K562 (cell line): ENCODE data around the gene OR51B5. TPM values are rescaled to one million over a fixed set of nuclear protein-coding genes. Genes with fewer than 3 reads are reported as not detected.
"Not testable (repeated sequence)": the region's sequence is repeated elsewhere in the genome, so short reads cannot be mapped to it uniquely, and the experiment has no call there.

Source experiments
- ATAC-seq: fragments of 200-7000 bp; cut with Tn5 transposase; 3 replicates; pipeline ENCODE4 v1.9.1; 2020; ENCODE audit warnings: moderate library complexity
- BruUV-seq: library from RNA; stranded (reverse); fragments of 400-500 nt; replicated peaks from 2 replicates; lab custom pipeline; 2021; lab: Mats Ljungman, UMichigan
- CTCF ChIA-PET: fragments of 300-600 bp; formaldehyde crosslinking; extraction: SDS; loops from one replicate; lab custom pipeline; 2021; ENCODE audit warnings: low intra/inter-chr PET ratio; lab: Yijun Ruan, JAX
- POLR2A ChIA-PET: fragments of 300-600, 350-650 bp; sonication (Branson Sonifier 250); formaldehyde crosslinking; extraction: SDS; loops from one replicate; lab custom pipeline; 2021; ENCODE audit warnings: antibody characterized with exemption, inconsistent platforms; lab: Yijun Ruan, JAX
- DNase-seq, 4 experiments: peaks; one replicate each; pipeline versions ENCODE4 v3.0.0 to v3.0.0-alpha.2; 2011 to 2018; ENCODE audit warnings: low spot score in 3 of 4, mixed read lengths in 3 of 4; ENCODE audit errors: extremely low read depth in 1 of 4
- FAIRE-seq: peaks from 2 replicates; lab custom pipeline; 2011; peaks lifted over from hg19 to GRCh38; lab: Jason Lieb, UNC
- H2AFZ ChIP-seq: 2 replicates; pipeline ENCODE4 v1.6.0; 2011; ENCODE audit warnings: low read depth, low read length, control low read depth, inconsistent platforms
- H3K27ac ChIP-seq: fragments of 200-600 bp; 3 replicates; pipeline ENCODE4 v1.8.0; 2011; ENCODE audit warnings: low read depth, mild to moderate bottlenecking, control low read depth, inconsistent platforms, low read length, moderate library complexity, mixed read lengths; ENCODE audit errors: extremely low read depth
- H3K27me3 ChIP-seq, 2 experiments: fragments of 300-600 bp in 1 of 2; 2 replicates in 1 of 2; 3 replicates in 1 of 2; pipeline versions ENCODE4 v1.6.0 to v1.8.0; 2011; ENCODE audit warnings: inconsistent platforms in 2 of 2, low read length in 2 of 2, mild to moderate bottlenecking in 1 of 2, mixed read lengths in 1 of 2, moderate library complexity in 1 of 2; ENCODE audit not compliant: control insufficient read depth in 2 of 2, insufficient read depth in 2 of 2
- H3K36me3 ChIP-seq: fragments of 300-600 bp; 3 replicates; pipeline ENCODE4 v1.8.0; 2011; ENCODE audit warnings: mild to moderate bottlenecking, low read length, inconsistent platforms; ENCODE audit not compliant: control insufficient read depth, insufficient read depth
- H3K4me1 ChIP-seq, 2 experiments: fragments of 200-600 bp in 1 of 2; replicated peaks in 1 of 2; 2 replicates in 1 of 2; 3 replicates in 1 of 2; pipeline versions ENCODE4 v1.5.1 to v1.8.0; 2011; ENCODE audit warnings: inconsistent platforms in 2 of 2, low read length in 2 of 2, mild to moderate bottlenecking in 1 of 2, mixed read lengths in 1 of 2, moderate library complexity in 1 of 2; ENCODE audit not compliant: control insufficient read depth in 2 of 2, insufficient read depth in 2 of 2
- H3K4me2 ChIP-seq: 2 replicates; pipeline ENCODE4 v1.6.1; 2011; ENCODE audit warnings: low read length, control low read depth, inconsistent platforms, mixed read lengths; ENCODE audit not compliant: insufficient read depth
- H3K4me3 ChIP-seq: fragments of 200-600 bp; sonication (generic), shearing (Covaris generic); 2 replicates; pipeline ENCODE4 v1.5.1; 2016; ENCODE audit warnings: control low read depth, inconsistent platforms
- H3K79me2 ChIP-seq: fragments of 200-600 bp; 3 replicates; pipeline ENCODE4 v1.8.0; 2011; ENCODE audit warnings: low read length, inconsistent platforms; ENCODE audit not compliant: control insufficient read depth, insufficient read depth
- H3K9ac ChIP-seq, 2 experiments: 2 replicates each; pipeline versions ENCODE4 v1.6.0 to v1.6.1; 2011; ENCODE audit warnings: low read depth in 2 of 2, low read length in 2 of 2, control low read depth in 1 of 2, inconsistent platforms in 1 of 2, mild to moderate bottlenecking in 1 of 2, mixed read lengths in 1 of 2; ENCODE audit not compliant: insufficient read depth in 1 of 2
- H3K9me1 ChIP-seq: one replicate; pipeline ENCODE4 v1.6.0; 2011; ENCODE audit warnings: inconsistent platforms, mild to moderate bottlenecking, low read length, moderate library complexity; ENCODE audit not compliant: control insufficient read depth, insufficient read depth
- H3K9me3 ChIP-seq: replicated peaks from 2 replicates; pipeline ENCODE4 v1.5.1; 2011; ENCODE audit warnings: low read depth, low read length, inconsistent platforms; ENCODE audit not compliant: control insufficient read depth, insufficient read depth
- H4K20me1 ChIP-seq: replicated peaks from 2 replicates; pipeline ENCODE4 v1.6.1; 2011; ENCODE audit warnings: low read length, inconsistent platforms, mixed read lengths; ENCODE audit not compliant: control insufficient read depth, insufficient read depth
- KDM1A ChIP-seq, 2 experiments: fragments of 450-650 bp; IDR thresholded peaks; 2 replicates each; pipeline ENCODE4 v1.6.1; 2016; ENCODE audit warnings: mild to moderate bottlenecking in 2 of 2
- ZNF146 ChIP-seq: IDR thresholded peaks from one replicate; pipeline ENCODE4 v1.6.1; 2018; ENCODE audit warnings: missing compliant biosample characterization; ENCODE audit not compliant: unreplicated experiment
- WGBS: fragments of 100-300 bp; shearing (Covaris generic); methylation state at CpG from one replicate; pipeline ENCODE4 v1.1.6; 2016; ENCODE audit warnings: low coverage, mixed read lengths; ENCODE audit not compliant: insufficient coverage; ENCODE audit errors: missing lambda C conversion rate; 5-methylcytosine and 5-hydroxymethylcytosine counted together
- in situ Hi-C: fragments of 300-500 bp; cut with MboI; formaldehyde crosslinking; loops from 4 replicates; pipeline ENCODE4 v1.15.0; 2018; ENCODE audit warnings: inconsistent platforms, mixed read lengths
- intact Hi-C: fragments of 100-400 bp; cut with micrococcal nuclease; formaldehyde crosslinking; loops from 2 replicates; pipeline ENCODE4 v1.14.2; 2022
- polyA plus RNA-seq, 8 experiments: library from polyadenylated mRNA; depleted of rRNA in 4 of 8; stranded (reverse) in 5 of 8; unstranded in 3 of 8; fragments of >200 nt; fragmentation: Nextera tagmentation in 2 of 8; fragmentation: Illumina TruSeq in 1 of 8; extraction: Ambion mirVana in 2 of 8; extraction: Trizol in 1 of 8; gene quantifications; 2 replicates each; pipeline versions ENCODE4 v1.2.1 to v1.2.3, GENCODE V29; 2011 to 2014; ENCODE audit warnings: inconsistent platforms in 1 of 8, missing spikeins in 1 of 8
- total RNA-seq, 7 experiments: library from RNA; depleted of rRNA in 6 of 7; stranded (reverse); fragments of >200 nt in 6 of 7; fragmentation: Illumina TruSeq in 2 of 7; extraction: Trizol in 2 of 7; gene quantifications; 2 replicates each; pipeline versions ENCODE4 v1.2.1 to v1.2.3, GENCODE V29; 2011 to 2021; ENCODE audit warnings: low replicate concordance in 1 of 7
- TF ChIP-seq, protein P1 (sequence below): fragments of 250-450 bp; sonication (Bioruptor Pico); IDR thresholded peaks from 2 replicates; pipeline ENCODE4 v1.4.0; 2020

Gene OR51B5
- total and polyA plus RNA-seq, 9 of the 15 experiments (the other 6 are each of a cell fraction or from before 2014, with no cell fraction given), result 81.2 to 176 (median 113) TPM

- TF ChIP-seq, protein P1, sequence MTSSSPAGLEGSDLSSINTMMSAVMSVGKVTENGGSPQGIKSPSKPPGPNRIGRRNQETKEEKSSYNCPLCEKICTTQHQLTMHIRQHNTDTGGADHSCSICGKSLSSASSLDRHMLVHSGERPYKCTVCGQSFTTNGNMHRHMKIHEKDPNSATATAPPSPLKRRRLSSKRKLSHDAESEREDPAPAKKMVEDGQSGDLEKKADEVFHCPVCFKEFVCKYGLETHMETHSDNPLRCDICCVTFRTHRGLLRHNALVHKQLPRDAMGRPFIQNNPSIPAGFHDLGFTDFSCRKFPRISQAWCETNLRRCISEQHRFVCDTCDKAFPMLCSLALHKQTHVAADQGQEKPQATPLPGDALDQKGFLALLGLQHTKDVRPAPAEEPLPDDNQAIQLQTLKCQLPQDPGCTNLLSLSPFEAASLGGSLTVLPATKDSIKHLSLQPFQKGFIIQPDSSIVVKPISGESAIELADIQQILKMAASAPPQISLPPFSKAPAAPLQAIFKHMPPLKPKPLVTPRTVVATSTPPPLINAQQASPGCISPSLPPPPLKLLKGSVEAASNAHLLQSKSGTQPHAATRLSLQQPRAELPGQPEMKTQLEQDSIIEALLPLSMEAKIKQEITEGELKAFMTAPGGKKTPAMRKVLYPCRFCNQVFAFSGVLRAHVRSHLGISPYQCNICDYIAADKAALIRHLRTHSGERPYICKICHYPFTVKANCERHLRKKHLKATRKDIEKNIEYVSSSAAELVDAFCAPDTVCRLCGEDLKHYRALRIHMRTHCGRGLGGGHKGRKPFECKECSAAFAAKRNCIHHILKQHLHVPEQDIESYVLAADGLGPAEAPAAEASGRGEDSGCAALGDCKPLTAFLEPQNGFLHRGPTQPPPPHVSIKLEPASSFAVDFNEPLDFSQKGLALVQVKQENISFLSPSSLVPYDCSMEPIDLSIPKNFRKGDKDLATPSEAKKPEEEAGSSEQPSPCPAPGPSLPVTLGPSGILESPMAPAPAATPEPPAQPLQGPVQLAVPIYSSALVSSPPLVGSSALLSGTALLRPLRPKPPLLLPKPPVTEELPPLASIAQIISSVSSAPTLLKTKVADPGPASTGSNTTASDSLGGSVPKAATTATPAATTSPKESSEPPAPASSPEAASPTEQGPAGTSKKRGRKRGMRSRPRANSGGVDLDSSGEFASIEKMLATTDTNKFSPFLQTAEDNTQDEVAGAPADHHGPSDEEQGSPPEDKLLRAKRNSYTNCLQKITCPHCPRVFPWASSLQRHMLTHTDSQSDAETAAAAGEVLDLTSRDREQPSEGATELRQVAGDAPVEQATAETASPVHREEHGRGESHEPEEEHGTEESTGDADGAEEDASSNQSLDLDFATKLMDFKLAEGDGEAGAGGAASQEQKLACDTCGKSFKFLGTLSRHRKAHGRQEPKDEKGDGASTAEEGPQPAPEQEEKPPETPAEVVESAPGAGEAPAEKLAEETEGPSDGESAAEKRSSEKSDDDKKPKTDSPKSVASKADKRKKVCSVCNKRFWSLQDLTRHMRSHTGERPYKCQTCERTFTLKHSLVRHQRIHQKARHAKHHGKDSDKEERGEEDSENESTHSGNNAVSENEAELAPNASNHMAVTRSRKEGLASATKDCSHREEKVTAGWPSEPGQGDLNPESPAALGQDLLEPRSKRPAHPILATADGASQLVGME, result no peak
Measured at GRCh38 chr11:5317292-5317691, 26.0 kb downstream of the OR51B5 start (continued).

- in situ Hi-C loops, result not testable (repeated sequence)
Measured at GRCh38 chr11:5313326-5314023, 29.8 kb downstream of the OR51B5 start.

More at GRCh38 chr11:5313326-5314023, 29.8 kb downstream of the OR51B5 start:
- peaks cover 20% of the 10 kb centered on the region for H3K36me3 ChIP-seq
- BruUV-seq, H4K20me1 ChIP-seq, H3K4me2 ChIP-seq, DNase-seq, H3K4me3 ChIP-seq, H2AFZ ChIP-seq, H3K4me1 ChIP-seq, H3K27me3 ChIP-seq, ATAC-seq, H3K9me3 ChIP-seq, FAIRE-seq, intact Hi-C loops, H3K27ac ChIP-seq, H3K9ac ChIP-seq, H3K9me1 ChIP-seq, CTCF ChIA-PET: not testable (repeated sequence)
- peaks cover 31% of the 10 kb centered on the region for H3K79me2 ChIP-seq
- 85% methylated on average over 3 of the region's 3 CpGs for WGBS
- TF ChIP-seq KDM1A (IDR thresholded peaks at IDR 0.05), result 0 out of 4 replicates have a peak, but pooled peaks of 1 of the 2 experiments have one; percentile 24
- peak; percentile 96 for TF ChIP-seq ZNF146
- POLR2A ChIA-PET, result interaction anchor here (1.1 kb wide), 1 partner anchor 274 kb away, joined by 3 read pairs; no protein-coding TSS in a partner anchor
